WERI-Rb-1 (cell line): ENCODE measurements around the gene PPFIBP1.
"Not testable (repeated sequence)": the region's sequence is repeated elsewhere in the genome, so short reads cannot be mapped to it uniquely, and the experiment has no call there.

Source experiments
- DNase-seq: peaks from one replicate; pipeline ENCODE4 v3.0.0-alpha.2; 2020
- H3K27ac ChIP-seq: fragments of 250-450 bp; sonication (Bioruptor Pico); 2 replicates; pipeline ENCODE4 v1.5.1; 2020; ENCODE audit warnings: mild to moderate bottlenecking, moderate library complexity
- H3K27me3 ChIP-seq: fragments of 250-450 bp; sonication (Bioruptor Pico); 2 replicates; pipeline ENCODE4 v1.5.1; 2021; ENCODE audit warnings: mild to moderate bottlenecking, low read depth, moderate library complexity; ENCODE audit not compliant: insufficient read depth, severe bottlenecking
- H3K36me3 ChIP-seq: fragments of 250-450 bp; sonication (Bioruptor Pico); 2 replicates; pipeline ENCODE4 v1.5.1; 2020; ENCODE audit warnings: mild to moderate bottlenecking, moderate library complexity
- H3K4me3 ChIP-seq: 2 replicates; pipeline ENCODE4 v1.5.1; 2011; ENCODE audit warnings: low read depth, mild to moderate bottlenecking, control low read depth, low read length
- H3K9me3 ChIP-seq: fragments of 250-450 bp; sonication (Bioruptor Pico); 2 replicates; pipeline ENCODE4 v1.5.1; 2021; ENCODE audit warnings: mild to moderate bottlenecking, moderate library complexity; ENCODE audit not compliant: severe bottlenecking
- CTCF ChIP-seq: IDR thresholded peaks from 2 replicates; pipeline ENCODE4 v1.5.1; 2011; ENCODE audit warnings: low read depth, mild to moderate bottlenecking, control low read depth, inconsistent platforms, low read length

Gene PPFIBP1

GRCh38 chr12:27637524-27637923 lies 113.5 kb downstream of the PPFIBP1 start:
- Histone ChIP-seq H3K27me3 (no peaks in the 10 kb centered on the region), H3K27ac (no peak overlapping the region), H3K9me3 (no peaks in the 10 kb centered on the region), H3K36me3 (no peaks in the 10 kb centered on the region), H3K4me3 (no peak overlapping the region)
- TF ChIP-seq CTCF: no peak
- no peak for DNase-seq

GRCh38 chr12:27639265-27639664 lies 115.3 kb downstream of the PPFIBP1 start:
- Histone ChIP-seq H3K27ac (no peak overlapping the region), H3K4me3 (no peak overlapping the region), H3K36me3 (no peaks in the 10 kb centered on the region), H3K27me3 (no peaks in the 10 kb centered on the region), H3K9me3 (no peaks in the 10 kb centered on the region)
- no peak for DNase-seq
- TF ChIP-seq CTCF: no peak

GRCh38 chr12:27640566-27641200 lies 116.7 kb downstream of the PPFIBP1 start:
- H3K36me3 ChIP-seq, H3K9me3 ChIP-seq, DNase-seq, H3K4me3 ChIP-seq, H3K27me3 ChIP-seq, H3K27ac ChIP-seq: not testable (repeated sequence)

GRCh38 chr12:27642361-27642760 lies 118.4 kb downstream of the PPFIBP1 start:
- not testable (repeated sequence) for H3K27ac ChIP-seq, H3K4me3 ChIP-seq, H3K27me3 ChIP-seq, H3K9me3 ChIP-seq, DNase-seq, H3K36me3 ChIP-seq

GRCh38 chr12:27642892-27643291 lies 118.9 kb downstream of the PPFIBP1 start:
- not testable (repeated sequence) for H3K4me3 ChIP-seq, H3K36me3 ChIP-seq, DNase-seq, H3K27me3 ChIP-seq, H3K27ac ChIP-seq, H3K9me3 ChIP-seq

GRCh38 chr12:27644158-27644845 lies 120.3 kb downstream of the PPFIBP1 start:
- H3K9me3 ChIP-seq: no peaks in the 10 kb centered on the region
- no peak for DNase-seq
- no peak overlapping the region for H3K27ac ChIP-seq
- no peaks in the 10 kb centered on the region for H3K27me3 ChIP-seq
- H3K36me3 ChIP-seq: no peaks in the 10 kb centered on the region
- TF ChIP-seq CTCF: no peak
- H3K4me3 ChIP-seq: no peak overlapping the region

- Histone ChIP-seq H3K9me3 (no peaks in the 10 kb centered on the region), H3K36me3 (no peaks in the 10 kb centered on the region; the same call in 1 of the 2 replicates), H3K27me3 (no peaks in the 10 kb centered on the region), H3K4me3 (no peak overlapping the region), H3K27ac (no peak overlapping the region)
- no peak for TF ChIP-seq CTCF
- DNase-seq: no peak
Measured at GRCh38 chr12:27645671-27646070, 121.7 kb downstream of the PPFIBP1 start.
